Thoracic aorta (tissue), 2 donors: ENCODE results near the gene GRAP2. TPM values are rescaled to one million over a fixed set of nuclear protein-coding genes. Genes with fewer than 3 reads are reported as not detected.

Experiments used
- ATAC-seq: fragments of 150-250 bp; one replicate; pipeline ENCODE4 v1.8.0; 2017; ENCODE audit warnings: low read depth; ENCODE audit not compliant: insufficient number of reproducible peaks, low FRiP score
- DNase-seq: peaks from one replicate; pipeline ENCODE4 v3.0.0-alpha.2; 2020; ENCODE audit warnings: low spot score
- H3K27ac ChIP-seq, 2 donors: fragments of 200-600 bp; sonication (generic); 1 replicate in 1 of 2; 2 replicates in 1 of 2; pipeline ENCODE4 v1.5.1; 2016; ENCODE audit warnings: mild to moderate bottlenecking in 2 of 2, moderate library complexity in 2 of 2
- H3K27me3 ChIP-seq: fragments of 200-600 bp; sonication (generic); replicated peaks from 2 replicates; pipeline ENCODE4 v1.6.0; 2016; ENCODE audit warnings: mild to moderate bottlenecking; ENCODE audit not compliant: insufficient read depth
- H3K36me3 ChIP-seq: fragments of 200-600 bp; sonication (generic); one replicate; pipeline ENCODE4 v1.5.1; 2016
- H3K4me1 ChIP-seq, 2 donors: fragments of 200-600 bp; sonication (generic); 1 replicate in 1 of 2; 2 replicates in 1 of 2; pipeline versions ENCODE4 v1.5.1 to v1.6.0; 2016; ENCODE audit warnings: low read depth in 2 of 2, mild to moderate bottlenecking in 1 of 2; ENCODE audit not compliant: control insufficient read depth in 1 of 2
- H3K4me3 ChIP-seq: fragments of 200-600 bp; sonication (generic); 2 replicates; pipeline ENCODE4 v1.5.1; 2016; ENCODE audit warnings: mild to moderate bottlenecking
- H3K9me3 ChIP-seq: fragments of 200-600 bp; sonication (generic); 2 replicates; pipeline ENCODE4 v1.5.1; 2016
- total RNA-seq, 2 donors: library from RNA; depleted of rRNA; stranded (reverse); fragments of >200 nt; gene quantifications; one replicate each; pipeline versions ENCODE4 v1.1.0 to v1.2.3, GENCODE V29; 2016
- TF ChIP-seq, protein P1 (sequence below): fragments of 200-600 bp; sonication (generic); IDR thresholded peaks from one replicate; pipeline ENCODE4 v1.5.1; 2019; ENCODE audit warnings: antibody characterized with exemption

The GRAP2 gene
- total RNA-seq, 2 donors from 2014 or later, result 1.8 TPM

GRCh38 chr22:39936523-39937145 lies 35.8 kb downstream of the GRAP2 start:
- no peak for DNase-seq
- no peak for ATAC-seq
- no peak overlapping the region for H3K4me3 ChIP-seq
- no peak overlapping the region for H3K27ac ChIP-seq
- no peaks in the 10 kb centered on the region for H3K36me3 ChIP-seq
- no peaks in the 10 kb centered on the region for H3K27me3 ChIP-seq
- no peaks in the 10 kb centered on the region for H3K4me1 ChIP-seq
- TF ChIP-seq, protein P1, sequence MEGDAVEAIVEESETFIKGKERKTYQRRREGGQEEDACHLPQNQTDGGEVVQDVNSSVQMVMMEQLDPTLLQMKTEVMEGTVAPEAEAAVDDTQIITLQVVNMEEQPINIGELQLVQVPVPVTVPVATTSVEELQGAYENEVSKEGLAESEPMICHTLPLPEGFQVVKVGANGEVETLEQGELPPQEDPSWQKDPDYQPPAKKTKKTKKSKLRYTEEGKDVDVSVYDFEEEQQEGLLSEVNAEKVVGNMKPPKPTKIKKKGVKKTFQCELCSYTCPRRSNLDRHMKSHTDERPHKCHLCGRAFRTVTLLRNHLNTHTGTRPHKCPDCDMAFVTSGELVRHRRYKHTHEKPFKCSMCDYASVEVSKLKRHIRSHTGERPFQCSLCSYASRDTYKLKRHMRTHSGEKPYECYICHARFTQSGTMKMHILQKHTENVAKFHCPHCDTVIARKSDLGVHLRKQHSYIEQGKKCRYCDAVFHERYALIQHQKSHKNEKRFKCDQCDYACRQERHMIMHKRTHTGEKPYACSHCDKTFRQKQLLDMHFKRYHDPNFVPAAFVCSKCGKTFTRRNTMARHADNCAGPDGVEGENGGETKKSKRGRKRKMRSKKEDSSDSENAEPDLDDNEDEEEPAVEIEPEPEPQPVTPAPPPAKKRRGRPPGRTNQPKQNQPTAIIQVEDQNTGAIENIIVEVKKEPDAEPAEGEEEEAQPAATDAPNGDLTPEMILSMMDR, result no peak
- H3K9me3 ChIP-seq, result no peaks in the 10 kb centered on the region

- no peak overlapping the region for H3K27ac ChIP-seq
- H3K4me3 ChIP-seq, result no peak overlapping the region
- H3K4me1 ChIP-seq, result no peaks in the 10 kb centered on the region
- H3K9me3 ChIP-seq, result no peaks in the 10 kb centered on the region
- TF ChIP-seq, protein P1, result no peak
- no peaks in the 10 kb centered on the region for H3K36me3 ChIP-seq
- no peaks in the 10 kb centered on the region for H3K27me3 ChIP-seq
- ATAC-seq (no peak), DNase-seq (no peak)
Observed at GRCh38 chr22:39937906-39938305, 37.0 kb downstream of the GRAP2 start.

DNA sequence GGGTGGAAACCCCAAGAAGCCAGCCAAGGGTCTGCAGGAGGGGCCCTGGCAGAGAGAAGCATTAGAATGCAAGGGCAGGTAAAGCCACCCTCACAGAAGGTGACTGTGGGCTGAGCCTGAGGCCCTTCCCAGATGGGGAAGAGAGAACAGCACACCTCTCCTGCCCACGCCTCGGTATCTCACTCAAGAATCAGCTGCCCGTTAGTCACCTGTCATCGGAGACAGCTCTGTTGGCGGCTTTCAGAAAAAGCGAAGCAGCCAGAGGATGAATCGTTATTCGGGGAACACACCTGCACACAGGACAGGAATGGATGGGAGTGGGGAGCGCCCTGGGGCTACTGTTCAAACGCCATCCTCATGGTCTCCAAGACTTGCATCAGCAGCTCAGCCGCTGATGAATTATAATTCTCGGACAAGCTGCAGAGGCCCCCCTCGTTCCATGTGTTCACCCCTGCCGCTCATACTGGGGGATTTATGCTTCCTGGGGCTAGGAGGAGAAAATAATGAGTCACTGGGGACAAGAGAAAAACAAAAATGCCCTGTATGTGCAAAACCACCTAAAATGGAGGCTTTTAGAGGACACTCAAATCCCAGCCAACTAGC lies 37.7 kb downstream of the GRAP2 start:
- H3K27me3 ChIP-seq, result no peaks in the 10 kb centered on the region
- no peaks in the 10 kb centered on the region for H3K36me3 ChIP-seq
- TF ChIP-seq, protein P1, result no peak
- H3K4me1 ChIP-seq, result no peaks in the 10 kb centered on the region
- no peak overlapping the region for H3K27ac ChIP-seq
- H3K4me3 ChIP-seq, result no peak overlapping the region
- DNase-seq (no peak), ATAC-seq (no peak)
- H3K9me3 ChIP-seq, result no peaks in the 10 kb centered on the region

DNA sequence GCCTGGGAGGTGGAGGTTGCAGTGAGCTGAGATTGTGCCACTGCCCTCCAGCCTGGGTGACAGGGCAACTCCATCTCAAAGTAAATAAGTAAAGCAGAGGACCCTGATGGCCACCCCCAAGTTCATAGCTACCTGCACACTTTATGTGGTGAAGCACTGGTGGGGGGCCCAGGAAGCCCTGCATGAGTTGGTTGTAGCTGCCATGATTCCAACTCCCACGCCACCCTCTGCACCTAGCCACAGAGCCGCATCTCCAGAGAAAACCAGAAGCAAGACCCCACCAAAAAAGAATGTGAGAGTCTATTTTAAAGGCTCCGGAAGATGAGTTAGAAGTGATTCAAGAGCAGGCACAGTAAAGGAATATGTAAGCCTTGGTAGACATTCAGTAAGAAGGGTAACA lies 38.9 kb downstream of the GRAP2 start:
- ATAC-seq (no peak), DNase-seq (no peak)
- Histone ChIP-seq H3K9me3 (no peaks in the 10 kb centered on the region), H3K36me3 (no peaks in the 10 kb centered on the region), H3K27me3 (no peaks in the 10 kb centered on the region), H3K4me3 (no peak overlapping the region), H3K4me1 (no peaks in the 10 kb centered on the region), H3K27ac (no peak overlapping the region)
- TF ChIP-seq, protein P1, result no peak

DNA sequence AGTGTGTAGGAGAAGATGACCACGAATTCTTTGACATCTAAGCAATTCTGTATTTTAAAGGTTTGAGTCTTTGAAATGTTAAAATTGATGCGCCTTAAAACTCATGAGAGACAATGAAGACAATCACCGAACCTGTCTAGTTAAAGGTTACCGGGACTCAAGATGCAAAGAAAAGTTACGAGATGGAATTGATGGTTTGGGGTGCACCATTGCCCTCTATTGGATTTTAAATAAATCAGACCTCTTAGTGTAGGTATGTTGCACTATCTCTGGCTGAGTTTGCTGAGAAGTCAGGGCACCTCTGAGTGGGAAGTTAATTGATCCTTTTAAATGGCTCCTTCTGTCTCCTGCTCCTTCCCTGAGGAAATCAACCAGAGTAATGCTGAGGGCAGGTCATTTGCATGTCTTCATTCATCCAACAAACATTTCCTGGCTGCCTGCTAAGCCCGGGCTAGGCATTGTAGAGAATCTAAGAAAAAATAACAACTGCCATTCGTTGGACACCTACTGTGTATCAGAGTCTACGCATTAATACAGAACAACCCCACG lies 39.9 kb downstream of the GRAP2 start:
- TF ChIP-seq, protein P1, result no peak
- no peak for DNase-seq
- H3K9me3 ChIP-seq, result no peaks in the 10 kb centered on the region
- no peak overlapping the region for H3K27ac ChIP-seq
- H3K4me3 ChIP-seq, result no peak overlapping the region
- H3K27me3 ChIP-seq, result no peaks in the 10 kb centered on the region
- H3K4me1 ChIP-seq, result no peaks in the 10 kb centered on the region
- no peak for ATAC-seq
- H3K36me3 ChIP-seq, result no peaks in the 10 kb centered on the region
